Measurements from ENCODE around the gene TXNRD2. TPM values are rescaled to one million over a fixed set of nuclear protein-coding genes. Genes with fewer than 3 reads are reported as not detected.

TXNRD2 gene
- total RNA-seq, 4 donors from 2014 or later = 34.8 to 40.6 (median 37.8) TPM

DNA sequence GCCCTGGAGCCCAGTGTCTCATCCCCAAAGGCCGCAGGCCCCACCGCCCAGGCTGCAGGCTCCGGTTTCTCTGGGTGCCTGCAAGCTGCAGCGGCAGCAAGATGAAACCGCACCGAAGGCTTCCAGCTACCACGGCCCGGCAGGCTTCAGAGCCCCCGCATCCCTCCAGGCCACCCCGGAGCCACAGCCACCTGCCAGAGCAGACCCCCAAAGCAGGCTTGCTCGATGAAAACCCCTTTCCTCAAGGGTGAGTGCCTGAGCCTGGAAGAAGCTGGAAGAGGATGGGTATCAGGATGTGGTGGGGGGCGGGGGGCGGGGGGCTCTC lies 62.4 kb downstream of the TXNRD2 start:
- H3K9me3 ChIP-seq = no peaks in the 10 kb centered on the region
- peak overlapping the region in 1 of 4 donors; percentile 38 for H3K4me3 ChIP-seq
- H3K27me3 ChIP-seq = no peaks in the 10 kb centered on the region
- WGBS, 2 donors = 70 to 77% methylated on average over 8 to 11 of the region's 13 CpGs
- H3K36me3 ChIP-seq = peaks cover 0 to 43% (median 0%) of the 10 kb centered on the region in 3 donors
- peak overlapping the region in 2 of 4 donors; percentile 73 to 79 for H3K27ac ChIP-seq
- H3K4me1 ChIP-seq = peaks cover 0 to 80% (median 15%) of the 10 kb centered on the region in 4 donors
- no peak for TF ChIP-seq POLR2A (IDR thresholded peaks at IDR 0.05)
- no peak for TF ChIP-seq EP300 (IDR thresholded peaks at IDR 0.05)
- TF ChIP-seq CTCF (IDR thresholded peaks at IDR 0.05) = no peak
- DNase-seq (ENCODE audit: low spot score in 2 of 2) = no peak

- no peaks in the 10 kb centered on the region for H3K27me3 ChIP-seq
- peak overlapping the region in 2 of 4 donors; percentile 38 to 79 for H3K27ac ChIP-seq
- H3K4me1 ChIP-seq = peaks cover 0 to 86% (median 19%) of the 10 kb centered on the region in 4 donors
- no peaks in the 10 kb centered on the region for H3K9me3 ChIP-seq
- peak in 1 of 2 donors; percentile 11 for DNase-seq (ENCODE audit: low spot score in 2 of 2)
- peaks cover 0 to 44% (median 0%) of the 10 kb centered on the region in 3 donors for H3K36me3 ChIP-seq
- H3K4me3 ChIP-seq = peak overlapping the region in 1 of 4 donors; percentile 38
- WGBS, 2 donors = 72 to 76% methylated on average over 15 to 16 of the region's 16 CpGs
- TF ChIP-seq EP300 (IDR thresholded peaks at IDR 0.05) (no peak), CTCF (IDR thresholded peaks at IDR 0.05) (no peak), POLR2A (IDR thresholded peaks at IDR 0.05) (no peak)
Measured at GRCh38 chr22:19878461-19879245, 63.0 kb downstream of the TXNRD2 start.

GRCh38 chr22:19877626-19878339 lies 63.8 kb downstream of the TXNRD2 start:
- TF ChIP-seq EP300 (IDR thresholded peaks at IDR 0.05) (no peak), POLR2A (IDR thresholded peaks at IDR 0.05) (no peak), CTCF (IDR thresholded peaks at IDR 0.05) (no peak)
- Histone ChIP-seq H3K27me3 (no peaks in the 10 kb centered on the region), H3K36me3 (peaks cover 0 to 40% (median 0%) of the 10 kb centered on the region in 3 donors), H3K4me3 (no peak overlapping the region), H3K9me3 (no peaks in the 10 kb centered on the region), H3K4me1 (peaks cover 0 to 93% (median 24%) of the 10 kb centered on the region in 4 donors), H3K27ac (peak overlapping the region in 1 of 4 donors; percentile 79)
- WGBS, 2 donors = 89 to 94% methylated on average over 18 to 20 of the region's 20 CpGs
- peak in 1 of 2 donors; percentile 6 for DNase-seq (ENCODE audit: low spot score in 2 of 2)

GRCh38 chr22:19876941-19877625 lies 64.5 kb downstream of the TXNRD2 start:
- TF ChIP-seq POLR2A (IDR thresholded peaks at IDR 0.05) = no peak
- no peak for TF ChIP-seq CTCF (IDR thresholded peaks at IDR 0.05)
- TF ChIP-seq EP300 (IDR thresholded peaks at IDR 0.05) = no peak
- 85 to 91% methylated on average over 14 to 18 of the region's 18 CpGs for WGBS, 2 donors
- peak in 1 of 2 donors; percentile 11 for DNase-seq (ENCODE audit: low spot score in 2 of 2)

More at GRCh38 chr22:19876941-19877625, 64.5 kb downstream of the TXNRD2 start:
- Histone ChIP-seq H3K4me1 (peaks cover 0 to 86% (median 22%) of the 10 kb centered on the region in 4 donors), H3K36me3 (peaks cover 0 to 38% (median 0%) of the 10 kb centered on the region in 3 donors), H3K4me3 (no peak overlapping the region), H3K9me3 (no peaks in the 10 kb centered on the region), H3K27ac (peak overlapping the region in 1 of 4 donors; percentile 79), H3K27me3 (no peaks in the 10 kb centered on the region)

Data from tibial nerve (tissue), 4 donors.